Measurements from ENCODE around the gene ANXA7.
"Not testable (repeated sequence)": the region's sequence is repeated elsewhere in the genome, so short reads cannot be mapped to it uniquely, and the experiment has no call there.

Gene ANXA7

GRCh38 chr10:73406846-73407245 lies 7.0 kb downstream of the ANXA7 start:
- DNase-seq = no peak

GRCh38 chr10:73405556-73405955 lies 8.3 kb downstream of the ANXA7 start:
- DNase-seq = no peak

DNA sequence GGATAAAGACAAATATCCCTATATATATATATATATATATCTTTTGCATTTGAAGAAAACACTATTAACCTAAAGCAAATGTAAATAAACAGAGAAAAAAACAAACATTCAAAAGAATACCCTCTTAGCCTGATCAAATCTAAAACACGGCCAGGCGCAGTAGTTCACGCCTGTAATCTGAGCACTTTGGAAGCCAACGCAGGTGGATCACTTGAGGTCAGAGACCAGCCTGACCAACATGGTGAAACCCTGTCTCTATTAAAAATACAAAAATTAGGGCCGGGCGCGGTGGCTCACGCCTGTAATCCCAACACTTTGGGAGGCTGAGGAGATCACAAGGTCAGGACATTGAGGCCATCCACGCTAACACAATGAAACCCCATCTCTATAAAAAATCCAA lies 9.2 kb downstream of the ANXA7 start:
- no peak for DNase-seq

DNA sequence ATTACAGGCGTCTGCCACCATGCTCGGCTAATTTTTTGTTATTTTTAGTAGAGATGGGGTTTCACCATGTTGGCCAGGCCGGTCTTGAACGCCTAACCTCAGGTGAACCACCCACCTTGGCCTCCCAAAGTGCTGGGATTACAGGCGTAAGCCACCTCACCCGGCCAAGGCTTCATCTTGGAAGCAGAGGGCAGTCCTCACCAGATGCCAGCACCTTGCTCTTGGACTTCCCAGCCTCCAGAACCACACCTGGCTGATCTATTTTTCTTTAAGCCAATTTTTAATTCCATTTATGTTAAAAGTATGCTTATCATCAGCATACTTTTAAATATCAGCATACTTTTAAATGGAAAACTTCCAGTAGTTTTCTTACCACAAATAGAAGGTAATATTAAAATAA lies 12.2 kb downstream of the ANXA7 start:
- DNase-seq = no peak

DNA sequence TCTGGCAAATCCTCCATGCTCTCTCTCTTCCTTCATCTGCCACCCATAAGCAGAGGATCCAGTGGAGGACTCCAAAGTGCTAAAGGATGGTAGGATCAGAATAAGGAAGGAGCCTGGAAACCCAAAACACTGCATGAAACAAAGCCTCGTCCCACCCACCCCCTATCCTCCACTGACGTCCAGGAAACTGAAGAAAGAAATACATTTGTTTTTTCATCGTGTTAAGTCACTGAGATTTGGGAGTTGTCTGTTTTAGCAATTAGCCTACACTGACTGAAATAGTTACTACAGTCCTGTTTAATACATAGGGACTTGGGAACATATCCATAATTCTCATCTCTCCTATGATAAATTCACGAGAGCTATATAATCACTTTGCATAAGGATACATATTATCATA lies 14.8 kb downstream of the ANXA7 start:
- no peak for DNase-seq

GRCh38 chr10:73398024-73398423 lies 15.8 kb downstream of the ANXA7 start:
- DNase-seq = no peak

- DNase-seq = not testable (repeated sequence)
Observed at GRCh38 chr10:73394325-73394724, 19.5 kb downstream of the ANXA7 start.

GRCh38 chr10:73388228-73388627 lies 25.6 kb downstream of the ANXA7 start:
- DNase-seq = no peak

DNA sequence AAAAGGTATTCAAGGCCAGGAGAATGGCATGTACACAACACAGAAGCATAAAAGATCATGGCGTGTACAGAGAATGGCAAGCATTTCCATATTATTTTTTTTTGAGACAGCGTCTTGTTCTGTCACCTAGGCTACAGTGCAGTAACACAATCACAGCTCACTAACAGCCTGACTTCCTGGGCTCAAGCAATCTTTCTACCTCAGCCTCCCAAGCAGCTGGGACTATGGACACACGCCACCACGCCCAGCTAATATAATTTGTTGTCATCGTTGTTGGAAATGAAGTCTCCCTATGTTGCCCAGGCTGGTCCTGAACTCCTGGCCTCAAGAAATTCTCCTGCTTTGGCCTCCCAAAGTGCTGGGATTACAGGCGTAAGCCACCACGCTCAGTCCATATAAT lies 27.3 kb downstream of the ANXA7 start:
- DNase-seq = no peak

DNA sequence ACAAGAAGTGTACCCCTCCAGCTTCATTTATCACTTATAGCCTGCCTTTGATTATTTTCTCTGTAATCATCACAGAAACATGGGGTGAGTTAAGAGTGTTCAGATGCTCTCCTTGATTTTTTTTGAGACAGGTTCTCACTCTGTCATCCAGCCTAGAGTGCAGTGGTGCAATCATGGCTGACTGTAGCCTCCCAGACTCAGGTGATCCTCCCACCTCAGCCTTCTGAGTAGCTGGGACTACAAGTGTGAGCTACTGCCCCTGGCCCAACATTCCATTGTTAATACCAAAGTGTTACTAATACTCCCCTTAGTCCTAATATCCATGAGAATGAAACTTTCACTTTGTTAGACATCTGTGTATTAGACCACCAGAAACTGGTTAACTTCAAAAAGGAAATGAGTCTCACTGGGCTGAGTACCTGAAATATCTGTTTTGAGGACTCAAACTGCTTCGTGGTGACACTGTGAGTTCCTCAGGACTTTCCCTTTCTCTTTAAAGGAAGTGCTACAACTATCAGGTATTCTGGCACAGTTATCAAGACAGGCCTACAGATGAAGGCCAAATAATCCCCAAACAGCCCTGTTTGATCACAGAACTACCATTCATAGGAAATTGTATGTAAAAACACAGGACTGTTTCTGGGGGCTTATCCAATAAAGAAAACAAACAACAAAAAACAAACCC lies 34.7 kb downstream of the ANXA7 start:
- DNase-seq = no peak

DNA sequence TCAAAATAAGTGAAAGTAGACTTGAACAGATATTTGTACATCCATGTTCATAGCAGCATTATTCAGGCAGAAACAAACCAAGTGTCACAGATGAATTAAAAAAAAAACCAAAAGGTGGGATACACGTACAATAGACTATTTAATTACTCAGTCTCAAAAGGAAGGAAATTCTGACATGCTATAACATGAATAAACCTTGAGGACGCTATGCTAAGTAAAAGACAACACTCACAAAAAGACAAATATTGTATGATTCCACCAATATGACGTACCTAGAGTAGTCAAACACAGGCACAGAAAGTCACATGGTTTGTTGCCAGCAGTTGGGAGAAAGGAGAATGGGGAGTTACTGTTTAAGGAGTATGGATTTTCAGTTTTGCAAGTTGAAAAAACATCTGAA lies 37.2 kb downstream of the ANXA7 start:
- no peak for DNase-seq

- DNase-seq = no peak
Observed at GRCh38 chr10:73368238-73368637, 45.6 kb downstream of the ANXA7 start.

- DNase-seq = no peak
Observed at GRCh38 chr10:73366381-73367298, 47.2 kb downstream of the ANXA7 start.

GRCh38 chr10:73364964-73365363 lies 48.9 kb downstream of the ANXA7 start:
- DNase-seq = no peak

DNA sequence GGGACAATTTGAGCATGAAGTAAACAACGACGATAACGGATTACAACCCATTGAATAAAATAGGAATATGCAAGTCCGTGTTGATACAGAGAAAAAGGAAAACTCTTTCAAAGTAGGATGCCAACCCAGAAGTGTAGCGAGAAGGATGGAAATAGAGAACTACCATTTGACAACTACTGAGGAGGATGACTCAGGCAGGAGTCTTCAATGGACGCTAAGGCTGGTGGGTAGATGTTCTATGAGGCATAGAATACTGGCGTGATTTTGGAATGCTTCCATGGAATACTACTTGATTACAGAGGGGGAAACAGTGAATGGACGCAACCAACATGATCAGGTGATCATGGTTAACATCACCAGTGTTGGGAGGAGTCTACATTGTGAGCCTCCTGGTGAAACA lies 54.4 kb downstream of the ANXA7 start:
- peak; percentile 0 for DNase-seq

- peak; percentile 96 for DNase-seq
Observed at GRCh38 chr10:73358331-73359279, 55.3 kb downstream of the ANXA7 start, which contains the start of gene CFAP70. Gene CFAP70, minus strand, starts transcription at chr10:73358864. Its CDS starts 4,068 bp downstream, at chr10:73354796.

- no peak for DNase-seq
Observed at GRCh38 chr10:73357821-73358220, 56.0 kb downstream of the ANXA7 start.

DNA sequence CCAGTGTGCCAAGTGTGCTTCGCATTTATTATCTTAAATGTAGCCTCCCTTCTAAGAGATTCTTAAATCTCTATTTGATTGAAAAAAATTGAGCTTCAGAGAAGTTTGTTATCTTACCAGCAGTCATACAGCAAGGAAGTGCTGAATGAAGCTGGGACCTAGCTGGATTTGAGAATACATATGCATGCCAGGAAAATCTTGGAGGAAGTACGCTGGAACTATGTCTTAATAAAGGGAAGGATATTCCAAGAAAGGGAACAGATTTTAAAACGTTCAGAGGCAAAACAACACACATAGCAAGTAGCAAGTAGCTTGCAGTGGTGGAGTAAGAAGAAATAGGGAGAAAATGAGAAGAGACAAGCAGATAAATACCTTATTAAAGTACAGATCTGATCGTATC lies 56.7 kb downstream of the ANXA7 start:
- DNase-seq = no peak

DNA sequence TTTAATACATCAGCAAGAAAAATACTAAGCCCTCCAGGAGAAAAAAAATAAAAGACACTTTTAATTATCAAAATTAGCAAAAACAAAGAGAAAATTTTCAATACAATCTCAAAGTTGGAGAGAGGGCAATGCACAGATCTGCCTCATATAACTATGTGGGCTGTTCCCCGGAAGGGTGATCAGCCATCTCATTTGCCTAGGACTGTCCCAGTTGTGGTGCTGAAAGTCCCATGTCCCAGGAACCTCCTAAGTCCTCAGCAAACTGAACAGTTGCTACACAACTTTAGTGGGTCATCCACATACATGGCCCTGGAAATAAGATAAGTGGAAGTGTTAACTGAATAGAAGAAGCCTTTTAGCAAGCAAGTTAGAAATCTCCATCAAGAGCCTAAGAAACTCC lies 69.6 kb downstream of the ANXA7 start:
- no peak for DNase-seq

- no peak for DNase-seq
Observed at GRCh38 chr10:73340121-73340520, 73.7 kb downstream of the ANXA7 start.

- DNase-seq = no peak
Observed at GRCh38 chr10:73339436-73339835, 74.4 kb downstream of the ANXA7 start.

GRCh38 chr10:73338801-73339368 lies 75.0 kb downstream of the ANXA7 start:
- no peak for DNase-seq

- no peak for DNase-seq
Observed at GRCh38 chr10:73333202-73333601, 80.7 kb downstream of the ANXA7 start.
